Stimulated activated CD4-positive, alpha-beta T cell treated with anti-CD3 and anti-CD28 coated beads, TNF-alpha, amount 100 ng/mL, for 1 hour (primary cell): Measurements from ENCODE around the gene THRAP3.

Experiments
- DNase-seq, 3 donors: peaks; one replicate each; pipeline ENCODE4 v3.0.0-alpha.2; 2020; ENCODE audit warnings: low read depth in 3 of 3, low spot score in 1 of 3

THRAP3 gene

GRCh38 chr1:36323636-36324352 is 99.6 kb downstream of the THRAP3 start, which contains the start of gene EVA1B:
EVA1B (minus strand) TSS chr1:36323645; CDS start chr1:36323037, 608 bp downstream.
- DNase-seq, result no peak

- no peak for DNase-seq
Measured at GRCh38 chr1:36324353-36324703, 100.1 kb downstream of the THRAP3 start.

- DNase-seq, result no peak
Measured at GRCh38 chr1:36326499-36326898, 102.3 kb downstream of the THRAP3 start.

GRCh38 chr1:36327421-36328087 is 103.3 kb downstream of the THRAP3 start:
- DNase-seq, result no peak

GRCh38 chr1:36328088-36328480 is 103.8 kb downstream of the THRAP3 start:
- no peak for DNase-seq

GRCh38 chr1:36328713-36329112 is 104.5 kb downstream of the THRAP3 start:
- no peak for DNase-seq

GRCh38 chr1:36329817-36330216 is 105.6 kb downstream of the THRAP3 start:
- DNase-seq, result no peak

GRCh38 chr1:36330940-36331339 is 106.7 kb downstream of the THRAP3 start:
- DNase-seq, result no peak

GRCh38 chr1:36337830-36338229 is 113.6 kb downstream of the THRAP3 start:
- DNase-seq, result no peak

GRCh38 chr1:36339215-36339614 is 115.0 kb downstream of the THRAP3 start:
- no peak for DNase-seq

- no peak for DNase-seq
Measured at GRCh38 chr1:36339615-36340014, 115.4 kb downstream of the THRAP3 start.

- DNase-seq, result no peak
Measured at GRCh38 chr1:36341626-36342320, 117.5 kb downstream of the THRAP3 start.

- peak in 2 of 3 donors; percentile 41 to 51 for DNase-seq
Measured at GRCh38 chr1:36342426-36343185, 118.4 kb downstream of the THRAP3 start.

GRCh38 chr1:36343651-36344394 is 119.6 kb downstream of the THRAP3 start:
- DNase-seq, result no peak

- no peak for DNase-seq
Measured at GRCh38 chr1:36344395-36344680, 120.1 kb downstream of the THRAP3 start.

- DNase-seq, result no peak
Measured at GRCh38 chr1:36345353-36345752, 121.1 kb downstream of the THRAP3 start.

- no peak for DNase-seq
Measured at GRCh38 chr1:36346741-36347370, 122.6 kb downstream of the THRAP3 start.

- DNase-seq, result no peak
Measured at GRCh38 chr1:36349241-36349671, 125.0 kb downstream of the THRAP3 start.

GRCh38 chr1:36349839-36350238 is 125.6 kb downstream of the THRAP3 start:
- no peak for DNase-seq

- peak in 2 of 3 donors; percentile 17 to 35 for DNase-seq
Measured at GRCh38 chr1:36350659-36351226, 126.5 kb downstream of the THRAP3 start.
